HepG2 (cell line): Measurements from ENCODE around the gene ZMAT2. TPM values are rescaled to one million over a fixed set of nuclear protein-coding genes. Genes with fewer than 3 reads are reported as not detected.
A peak's percentile ranks its signal among the peaks of the same experiment; 100 is the strongest.

Experiments used
- ATF4 ChIP-seq, 2 experiments: fragments of 450-650 bp in 1 of 2; sonication (generic) in 1 of 2; formaldehyde crosslinking; IDR thresholded peaks; 2 replicates each; pipeline versions ENCODE4 v1.5.0 to v1.8.0; 2020 to 2022; ENCODE audit warnings: mild to moderate bottlenecking in 1 of 2, missing genetic modification reagents in 1 of 2
- ETS1 ChIP-seq: sonication (generic); formaldehyde crosslinking; IDR thresholded peaks from 2 replicates; pipeline ENCODE4 v1.4.0; 2020; ENCODE audit warnings: missing genetic modification reagents
- FOSL2 ChIP-seq: sonication (generic); formaldehyde crosslinking; IDR thresholded peaks from 2 replicates; pipeline ENCODE4 v1.4.0; 2020; ENCODE audit warnings: missing genetic modification reagents
- FOXC1 ChIP-seq: sonication (generic); formaldehyde crosslinking; IDR thresholded peaks from 2 replicates; pipeline ENCODE4 v1.8.0; 2022; ENCODE audit warnings: mild to moderate bottlenecking, missing genetic modification reagents, borderline replicate concordance
- HINFP ChIP-seq: sonication (generic); formaldehyde crosslinking; IDR thresholded peaks from 2 replicates; pipeline ENCODE4 v1.4.0; 2020; ENCODE audit warnings: low read depth, mild to moderate bottlenecking, missing genetic modification reagents
- HOXA9 ChIP-seq: sonication (generic); formaldehyde crosslinking; IDR thresholded peaks from 2 replicates; pipeline ENCODE4 v1.8.1; 2022; ENCODE audit warnings: missing genetic modification reagents, mild to moderate bottlenecking, moderate library complexity, borderline replicate concordance
- KLF9 ChIP-seq: IDR thresholded peaks from 2 replicates; pipeline ENCODE4 v1.6.1; 2016; ENCODE audit warnings: low read depth
- KMT2A ChIP-seq: sonication (generic); formaldehyde crosslinking; IDR thresholded peaks from 2 replicates; pipeline ENCODE4 v1.4.0; 2020; ENCODE audit warnings: missing genetic modification reagents
- MLX ChIP-seq: IDR thresholded peaks from 2 replicates; pipeline ENCODE4 v1.6.1; 2016
- PAX8 ChIP-seq: sonication (generic); formaldehyde crosslinking; IDR thresholded peaks from 2 replicates; pipeline ENCODE4 v1.8.0; 2022; ENCODE audit warnings: mild to moderate bottlenecking, missing genetic modification reagents, borderline replicate concordance
- PHF21A ChIP-seq: sonication (generic); formaldehyde crosslinking; IDR thresholded peaks from 2 replicates; pipeline ENCODE4 v1.5.0; 2020; ENCODE audit warnings: mild to moderate bottlenecking, missing genetic modification reagents
- PHF5A ChIP-seq: IDR thresholded peaks from one replicate; pipeline ENCODE4 v1.6.1; 2018; ENCODE audit warnings: low read depth, missing genetic modification reagents; ENCODE audit not compliant: unreplicated experiment
- SRF ChIP-seq: IDR thresholded peaks from 2 replicates; pipeline ENCODE4 v1.6.1; 2011; ENCODE audit warnings: mild to moderate bottlenecking, low read depth, low read length, moderate library complexity
- TCF7L2 ChIP-seq: IDR thresholded peaks from 2 replicates; pipeline ENCODE4 v1.6.1; 2011; ENCODE audit warnings: mild to moderate bottlenecking, low read depth, low read length, moderate library complexity
- ZFP41 ChIP-seq: sonication (generic); formaldehyde crosslinking; IDR thresholded peaks from 2 replicates; pipeline ENCODE4 v1.4.0; 2020; ENCODE audit warnings: mild to moderate bottlenecking, missing genetic modification reagents, borderline replicate concordance
- ZNF124 ChIP-seq: sonication (generic); formaldehyde crosslinking; IDR thresholded peaks from 2 replicates; pipeline ENCODE4 v1.4.0; 2020; ENCODE audit warnings: missing genetic modification reagents
- ZNF569 ChIP-seq: sonication (generic); formaldehyde crosslinking; IDR thresholded peaks from 2 replicates; pipeline ENCODE4 v1.5.0; 2020; ENCODE audit warnings: mild to moderate bottlenecking, missing genetic modification reagents, moderate library complexity, borderline replicate concordance
- polyA plus RNA-seq, 8 experiments: library from polyadenylated mRNA; depleted of rRNA in 3 of 8; stranded (reverse) in 7 of 8; unstranded in 1 of 8; fragments of >200 nt; fragmentation: Illumina TruSeq in 4 of 8; extraction: Trizol in 4 of 8; gene quantifications; 2 replicates each; pipeline versions ENCODE4 v1.2.1 to v1.2.3, GENCODE V29; 2011 to 2016; ENCODE audit warnings: low read depth in 4 of 8, missing spikeins in 1 of 8, mixed read lengths in 1 of 8; ENCODE audit not compliant: insufficient read depth in 1 of 8
- total RNA-seq, 5 experiments: library from RNA; depleted of rRNA; stranded (reverse); fragments of >200 nt; fragmentation: Illumina TruSeq; extraction: Trizol; gene quantifications; 2 replicates each; pipeline ENCODE4 v1.2.3, GENCODE V29; 2016; ENCODE audit warnings: low read depth in 1 of 5
- TF ChIP-seq, protein P1 (sequence below): sonication (generic); formaldehyde crosslinking; IDR thresholded peaks from 2 replicates; pipeline ENCODE4 v1.5.1; 2020; ENCODE audit warnings: missing genetic modification reagents, mild to moderate bottlenecking, borderline replicate concordance
- TF ChIP-seq, protein P2 (sequence below): sonication (generic); formaldehyde crosslinking; IDR thresholded peaks from 2 replicates; pipeline ENCODE4 v1.5.1; 2020; ENCODE audit warnings: missing genetic modification reagents, mild to moderate bottlenecking, borderline replicate concordance
- TF ChIP-seq, protein P3 (sequence below): IDR thresholded peaks from 2 replicates; pipeline ENCODE4 v1.6.1; 2018; ENCODE audit warnings: missing genetic modification reagents

Gene ZMAT2
- total and polyA plus RNA-seq, 2 of the 13 experiments (the other 11 are each of a cell fraction or from before 2014, with no cell fraction given), result 35.4 to 92.8 TPM

- TF ChIP-seq, protein P1, sequence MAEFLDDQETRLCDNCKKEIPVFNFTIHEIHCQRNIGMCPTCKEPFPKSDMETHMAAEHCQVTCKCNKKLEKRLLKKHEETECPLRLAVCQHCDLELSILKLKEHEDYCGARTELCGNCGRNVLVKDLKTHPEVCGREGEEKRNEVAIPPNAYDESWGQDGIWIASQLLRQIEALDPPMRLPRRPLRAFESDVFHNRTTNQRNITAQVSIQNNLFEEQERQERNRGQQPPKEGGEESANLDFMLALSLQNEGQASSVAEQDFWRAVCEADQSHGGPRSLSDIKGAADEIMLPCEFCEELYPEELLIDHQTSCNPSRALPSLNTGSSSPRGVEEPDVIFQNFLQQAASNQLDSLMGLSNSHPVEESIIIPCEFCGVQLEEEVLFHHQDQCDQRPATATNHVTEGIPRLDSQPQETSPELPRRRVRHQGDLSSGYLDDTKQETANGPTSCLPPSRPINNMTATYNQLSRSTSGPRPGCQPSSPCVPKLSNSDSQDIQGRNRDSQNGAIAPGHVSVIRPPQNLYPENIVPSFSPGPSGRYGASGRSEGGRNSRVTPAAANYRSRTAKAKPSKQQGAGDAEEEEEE (CRISPR knock-in tag), result no peak
- TF ChIP-seq, protein P2, sequence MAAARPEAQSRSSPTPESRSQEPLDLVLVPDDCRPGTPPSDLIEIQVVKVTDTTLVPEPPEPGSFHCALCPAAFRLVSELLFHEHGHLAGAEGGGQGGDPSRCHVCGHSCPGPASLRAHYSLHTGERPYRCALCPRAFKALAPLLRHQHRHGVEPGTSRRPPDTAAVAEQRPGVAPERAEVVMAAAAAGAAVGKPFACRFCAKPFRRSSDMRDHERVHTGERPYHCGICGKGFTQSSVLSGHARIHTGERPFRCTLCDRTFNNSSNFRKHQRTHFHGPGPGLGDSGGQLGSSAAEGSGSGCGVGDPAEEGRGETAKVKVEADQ (CRISPR knock-in tag), result peak; percentile 45; the same call in 1 of the 2 replicates
- TF ChIP-seq ATF4 (CRISPR knock-in tag; IDR thresholded peaks at IDR 0.05) (no peak), HINFP (CRISPR knock-in tag) (no peak), TCF7L2 (no peak), HOXA9 (CRISPR knock-in tag) (no peak), FOXC1 (CRISPR knock-in tag) (no peak), PHF21A (CRISPR knock-in tag) (peak; percentile 44; the same call in 1 of the 2 replicates), KLF9 (0 out of 2 replicates have a peak, but pooled peaks have one; percentile 41), PHF5A (CRISPR knock-in tag) (peak; percentile 41), FOSL2 (CRISPR knock-in tag) (peak; percentile 40), MLX (CRISPR knock-in tag) (peak; percentile 24; the same call in 1 of the 2 replicates), ZNF569 (no peak), PAX8 (no peak), ETS1 (CRISPR knock-in tag) (no peak), SRF (peak; percentile 58; the same call in 1 of the 2 replicates), KMT2A (peak; percentile 89), ZNF124 (CRISPR knock-in tag) (peak; percentile 57; the same call in 1 of the 2 replicates), ZFP41 (CRISPR knock-in tag) (no peak)
- TF ChIP-seq, protein P3, sequence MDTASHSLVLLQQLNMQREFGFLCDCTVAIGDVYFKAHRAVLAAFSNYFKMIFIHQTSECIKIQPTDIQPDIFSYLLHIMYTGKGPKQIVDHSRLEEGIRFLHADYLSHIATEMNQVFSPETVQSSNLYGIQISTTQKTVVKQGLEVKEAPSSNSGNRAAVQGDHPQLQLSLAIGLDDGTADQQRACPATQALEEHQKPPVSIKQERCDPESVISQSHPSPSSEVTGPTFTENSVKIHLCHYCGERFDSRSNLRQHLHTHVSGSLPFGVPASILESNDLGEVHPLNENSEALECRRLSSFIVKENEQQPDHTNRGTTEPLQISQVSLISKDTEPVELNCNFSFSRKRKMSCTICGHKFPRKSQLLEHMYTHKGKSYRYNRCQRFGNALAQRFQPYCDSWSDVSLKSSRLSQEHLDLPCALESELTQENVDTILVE (CRISPR knock-in tag), result peak; percentile 39
Observed at GRCh38 chr5:140700177-140701144, at the start of gene ZMAT2 (continued).
